NCI-H345 treated with DMSO at 0.1 percent for 48 hours (cell line): ENCODE results near the gene NHSL2.

Experiments used
- DNase-seq: peaks from one replicate; lab custom pipeline; 2025; ENCODE audit not compliant: unreplicated experiment; lab: John Stamatoyannopoulos, UW

Gene NHSL2

GRCh38 chrX:72016881-72017783, 106.5 kb downstream of the NHSL2 start:
- no peak for DNase-seq

- no peak for DNase-seq
Observed at GRCh38 chrX:72018277-72019112, 107.8 kb downstream of the NHSL2 start.

GRCh38 chrX:72019487-72019886, 108.8 kb downstream of the NHSL2 start:
- DNase-seq = no peak

GRCh38 chrX:72020204-72020603, 109.6 kb downstream of the NHSL2 start:
- DNase-seq = no peak

GRCh38 chrX:72020788-72021187, 110.1 kb downstream of the NHSL2 start:
- no peak for DNase-seq

- DNase-seq = no peak
Observed at GRCh38 chrX:72021975-72022374, 111.3 kb downstream of the NHSL2 start.

GRCh38 chrX:72023071-72023470, 112.4 kb downstream of the NHSL2 start:
- DNase-seq = no peak

- no peak for DNase-seq
Observed at GRCh38 chrX:72025236-72025770, 114.7 kb downstream of the NHSL2 start.

GRCh38 chrX:72026341-72027023, 115.8 kb downstream of the NHSL2 start:
- DNase-seq = no peak

GRCh38 chrX:72027024-72027913, 116.6 kb downstream of the NHSL2 start:
- no peak for DNase-seq

- no peak for DNase-seq
Observed at GRCh38 chrX:72027914-72028307, 117.3 kb downstream of the NHSL2 start.

GRCh38 chrX:72028701-72029470, 118.2 kb downstream of the NHSL2 start:
- DNase-seq = no peak

GRCh38 chrX:72029483-72030411, 119.1 kb downstream of the NHSL2 start:
- DNase-seq = no peak

- no peak for DNase-seq
Observed at GRCh38 chrX:72030431-72030830, 119.8 kb downstream of the NHSL2 start.

- DNase-seq = no peak
Observed at GRCh38 chrX:72031118-72031517, 120.5 kb downstream of the NHSL2 start.

GRCh38 chrX:72031634-72032033, 121.0 kb downstream of the NHSL2 start:
- DNase-seq = no peak

- DNase-seq = no peak
Observed at GRCh38 chrX:72037601-72038000, 127.0 kb downstream of the NHSL2 start.

- no peak for DNase-seq
Observed at GRCh38 chrX:72038016-72038415, 127.4 kb downstream of the NHSL2 start.
